Panc1 (cell line): ENCODE results near the gene PRDM12.

ENCODE experiments used
- CTCF ChIP-seq: fragments of 450-650 bp; IDR thresholded peaks from 2 replicates; pipeline ENCODE4 v1.5.1; 2017; ENCODE audit warnings: mild to moderate bottlenecking
- POLR2AphosphoS5 ChIP-seq: IDR thresholded peaks from 2 replicates; pipeline ENCODE4 v1.6.1; 2012; ENCODE audit warnings: mild to moderate bottlenecking, low read depth, low read length, moderate library complexity
- REST ChIP-seq, 2 experiments: IDR thresholded peaks; 2 replicates each; pipeline ENCODE4 v1.6.1; 2011 to 2012; ENCODE audit warnings: low read depth in 2 of 2, control low read depth in 1 of 2, low read length in 1 of 2, mild to moderate bottlenecking in 1 of 2, moderate library complexity in 1 of 2; ENCODE audit not compliant: insufficient read depth in 1 of 2
- SIN3A ChIP-seq: IDR thresholded peaks from 2 replicates; pipeline ENCODE4 v1.6.1; 2012; ENCODE audit warnings: low read depth, mild to moderate bottlenecking, low read length, moderate library complexity, borderline replicate concordance; ENCODE audit not compliant: insufficient read depth

- TF ChIP-seq CTCF (no peak), POLR2AphosphoS5 (no peak), SIN3A (no peak), REST (IDR thresholded peaks at IDR 0.05; ENCODE audit: insufficient read depth in 1 of 2, low read depth in 2 of 2, low read length in 1 of 2) (no peak)
Measured at GRCh38 chr9:130651752-130652151, 12.6 kb upstream of the PRDM12 start.
